Measurements from ENCODE around the gene PLTP.

The PLTP gene

GRCh38 chr20:45867819-45868176, 44.2 kb downstream of the PLTP start:
- no peak for DNase-seq

GRCh38 chr20:45867136-45867818, 44.7 kb downstream of the PLTP start:
- DNase-seq = no peak

GRCh38 chr20:45866454-45866853, 45.5 kb downstream of the PLTP start:
- DNase-seq = no peak

GRCh38 chr20:45863543-45864470, 48.1 kb downstream of the PLTP start:
- DNase-seq = no peak

GRCh38 chr20:45861221-45862075, 50.5 kb downstream of the PLTP start:
- DNase-seq = no peak

- DNase-seq = no peak
These were observed 51.3 kb downstream of the PLTP start for GRCh38 chr20:45860560-45861220.

GRCh38 chr20:45859916-45860315, 52.0 kb downstream of the PLTP start:
- DNase-seq = no peak

GRCh38 chr20:45857882-45858216, 54.1 kb downstream of the PLTP start:
- DNase-seq = peak; percentile 56

GRCh38 chr20:45857114-45857881, 54.7 kb downstream of the PLTP start, which contains the start of the genes ACOT8 and ZSWIM3:
Gene ACOT8 (minus strand): TSS chr20:45857392. CDS start chr20:45857315, 77 bp downstream.
Gene ZSWIM3 (plus strand): TSS chr20:45857614. CDS start chr20:45857826, 212 bp downstream.
- DNase-seq = peak; percentile 92

- DNase-seq = no peak
These were observed 58.5 kb downstream of the PLTP start for GRCh38 chr20:45853484-45853883.

- DNase-seq = no peak
These were observed 59.6 kb downstream of the PLTP start for GRCh38 chr20:45852326-45852725.

GRCh38 chr20:45851501-45851900, 60.5 kb downstream of the PLTP start:
- DNase-seq = no peak

- no peak for DNase-seq
These were observed 61.0 kb downstream of the PLTP start for GRCh38 chr20:45850926-45851325.

- DNase-seq = no peak
These were observed 61.7 kb downstream of the PLTP start for GRCh38 chr20:45850238-45850637.

- no peak for DNase-seq
These were observed 62.9 kb downstream of the PLTP start for GRCh38 chr20:45848969-45849582.
